Osteocyte (in vitro differentiated cells): ENCODE results near the gene HIP1. TPM values are rescaled to one million over a fixed set of nuclear protein-coding genes. Genes with fewer than 3 reads are reported as not detected.

Experiments used
- DNase-seq: peaks from one replicate; pipeline ENCODE4 v3.0.0; 2021; ENCODE audit warnings: mixed read lengths; ENCODE audit not compliant: unreplicated experiment; ENCODE audit errors: extremely low spot score
- H3K27ac Mint-ChIP-seq: one replicate; pipeline ENCODE4 v1.8.0; 2021; ENCODE audit warnings: mild to moderate bottlenecking, mixed read lengths; ENCODE audit not compliant: unreplicated experiment
- H3K27me3 Mint-ChIP-seq: one replicate; pipeline ENCODE4 v1.8.0; 2021; ENCODE audit warnings: mixed read lengths; ENCODE audit not compliant: unreplicated experiment
- H3K36me3 Mint-ChIP-seq: one replicate; pipeline ENCODE4 v1.8.0; 2021; ENCODE audit warnings: mixed read lengths; ENCODE audit not compliant: unreplicated experiment
- H3K4me1 Mint-ChIP-seq: one replicate; pipeline ENCODE4 v1.8.0; 2021; ENCODE audit warnings: mixed read lengths; ENCODE audit not compliant: unreplicated experiment
- H3K4me3 Mint-ChIP-seq: one replicate; pipeline ENCODE4 v1.8.0; 2021; ENCODE audit warnings: mild to moderate bottlenecking, moderate library complexity, mixed read lengths; ENCODE audit not compliant: unreplicated experiment
- H3K9me3 Mint-ChIP-seq: one replicate; pipeline ENCODE4 v1.8.0; 2021; ENCODE audit warnings: mixed read lengths; ENCODE audit not compliant: unreplicated experiment
- CTCF ChIP-seq: fragments of 200-600 bp; sonication (generic); IDR thresholded peaks from 2 replicates; pipeline ENCODE4 v1.5.0; 2021; ENCODE audit warnings: antibody characterized with exemption, mild to moderate bottlenecking, moderate library complexity
- total RNA-seq: library from RNA; stranded (reverse); gene quantifications from 2 replicates; pipeline ENCODE4 v1.2.1, GENCODE V29; 2021

Gene HIP1
- total RNA-seq, 1 donor from 2014 or later, result 55.3 TPM

- Mint-ChIP-seq H3K27me3 (no peaks in the 10 kb centered on the region), H3K4me3 (no peak overlapping the region), H3K27ac (no peak overlapping the region), H3K36me3 (peaks cover 15% of the 10 kb centered on the region), H3K9me3 (no peaks in the 10 kb centered on the region), H3K4me1 (peaks cover 7% of the 10 kb centered on the region)
- DNase-seq, result no peak
- TF ChIP-seq CTCF, result no peak
Observed at GRCh38 chr7:75629044-75629443, 109.7 kb downstream of the HIP1 start.

GRCh38 chr7:75628055-75628454 lies 110.7 kb downstream of the HIP1 start:
- Mint-ChIP-seq H3K4me1 (peaks cover 17% of the 10 kb centered on the region), H3K27me3 (no peaks in the 10 kb centered on the region), H3K9me3 (no peaks in the 10 kb centered on the region), H3K27ac (no peak overlapping the region), H3K36me3 (peaks cover 15% of the 10 kb centered on the region), H3K4me3 (no peak overlapping the region)
- TF ChIP-seq CTCF, result no peak
- no peak for DNase-seq

- no peak for TF ChIP-seq CTCF
- Mint-ChIP-seq H3K9me3 (no peaks in the 10 kb centered on the region), H3K4me3 (no peak overlapping the region), H3K4me1 (peaks cover 25% of the 10 kb centered on the region), H3K27me3 (no peaks in the 10 kb centered on the region), H3K27ac (no peak overlapping the region), H3K36me3 (peaks cover 11% of the 10 kb centered on the region)
- no peak for DNase-seq
Observed at GRCh38 chr7:75626954-75627353, 111.8 kb downstream of the HIP1 start.

GRCh38 chr7:75625868-75626267 lies 112.9 kb downstream of the HIP1 start:
- no peaks in the 10 kb centered on the region for H3K27me3 Mint-ChIP-seq
- peaks cover 15% of the 10 kb centered on the region for H3K36me3 Mint-ChIP-seq
- no peak overlapping the region for H3K27ac Mint-ChIP-seq
- no peaks in the 10 kb centered on the region for H3K9me3 Mint-ChIP-seq
- no peak for DNase-seq
- TF ChIP-seq CTCF, result no peak
- no peak overlapping the region for H3K4me3 Mint-ChIP-seq
- H3K4me1 Mint-ChIP-seq, result peaks cover 30% of the 10 kb centered on the region

GRCh38 chr7:75624134-75624832 lies 114.5 kb downstream of the HIP1 start:
- Mint-ChIP-seq H3K4me1 (peaks cover 32% of the 10 kb centered on the region), H3K27ac (peak overlapping the region; percentile 94), H3K4me3 (no peak overlapping the region), H3K27me3 (no peaks in the 10 kb centered on the region), H3K36me3 (peaks cover 15% of the 10 kb centered on the region), H3K9me3 (no peaks in the 10 kb centered on the region)
- DNase-seq, result no peak
- no peak for TF ChIP-seq CTCF
